Activated gamma-delta T cell treated with anti-CD3 and anti-CD28 coated beads, Interleukin-2, amount 50 U/mL, for 16 hours (primary cell): ENCODE results near the gene AGTPBP1.

Experiments used
- DNase-seq: peaks from one replicate; pipeline ENCODE4 v3.0.0-alpha.2; 2020; ENCODE audit warnings: low read depth

AGTPBP1 gene

DNA sequence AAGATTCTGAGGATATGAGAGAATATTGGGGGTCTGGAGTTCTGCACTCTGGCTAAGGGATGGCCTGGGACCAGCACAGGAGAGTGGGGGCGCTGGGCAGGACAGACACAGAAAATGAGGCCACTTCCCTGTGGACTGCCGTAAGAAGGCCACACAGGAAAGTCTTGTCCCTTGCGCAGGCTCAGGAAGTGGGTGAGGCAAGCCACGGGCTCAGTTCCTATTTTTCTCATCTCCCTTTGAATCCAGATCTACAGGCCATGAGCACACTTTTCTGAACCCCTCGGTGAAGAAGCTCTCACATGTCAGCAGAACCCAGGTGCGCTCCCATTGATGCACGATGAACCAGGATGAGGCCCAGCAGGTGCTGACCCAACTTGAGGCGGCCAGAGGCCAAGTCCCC lies 207.4 kb downstream of the AGTPBP1 start:
- no peak for DNase-seq

DNA sequence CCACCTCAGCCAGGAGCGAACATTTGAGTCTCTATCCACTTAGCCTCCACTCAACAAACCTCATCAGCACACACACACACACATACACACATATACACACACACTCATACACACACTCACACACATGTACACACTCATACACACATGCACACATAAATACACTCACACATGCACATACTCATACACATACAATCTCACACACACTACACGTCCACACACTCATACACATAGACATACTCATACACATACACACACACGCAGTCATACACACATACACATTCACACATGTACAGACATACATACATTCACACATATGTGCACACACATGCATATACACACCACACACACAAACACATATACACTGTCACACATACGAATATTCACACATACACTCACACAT lies 208.2 kb downstream of the AGTPBP1 start:
- no peak for DNase-seq

DNA sequence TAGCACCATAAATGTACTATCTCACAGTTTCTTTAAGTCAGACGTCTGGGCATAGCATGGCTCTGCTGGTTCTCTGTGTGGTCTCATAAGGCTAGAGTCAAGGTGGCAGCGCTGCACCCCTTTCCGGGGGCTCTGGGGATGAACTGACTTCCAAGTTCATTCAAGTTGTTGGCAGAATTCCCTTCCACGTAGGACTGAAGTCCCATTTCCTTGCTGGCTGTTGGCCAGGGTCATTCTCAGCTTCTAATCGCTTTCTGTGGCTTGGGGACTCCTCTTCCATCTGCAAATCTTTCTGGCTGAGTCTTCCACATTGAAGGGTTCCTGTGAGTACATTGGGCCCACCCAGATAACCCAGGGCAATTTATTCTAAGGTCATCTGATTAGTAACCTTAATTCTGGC lies 211.0 kb downstream of the AGTPBP1 start:
- DNase-seq, result no peak

DNA sequence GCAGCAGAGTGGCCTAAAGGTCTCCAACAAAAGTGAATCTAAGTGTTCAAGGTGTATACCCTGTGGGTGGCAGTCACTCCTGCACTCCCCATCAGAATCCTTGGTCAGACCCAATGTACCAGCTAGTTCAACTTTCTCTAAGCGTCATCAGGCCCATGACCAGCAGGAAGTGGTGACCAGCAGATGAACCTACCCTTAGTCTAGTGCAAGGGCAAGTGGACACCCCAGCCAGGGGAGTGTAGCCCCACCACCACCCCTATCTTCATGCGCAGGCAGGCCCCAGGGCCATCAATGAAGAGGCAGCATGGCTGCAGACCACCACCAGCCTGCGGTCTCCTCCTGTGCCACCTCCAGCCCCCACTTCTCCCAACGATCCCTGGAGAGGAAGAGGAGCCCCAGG lies 213.1 kb downstream of the AGTPBP1 start:
- no peak for DNase-seq

DNA sequence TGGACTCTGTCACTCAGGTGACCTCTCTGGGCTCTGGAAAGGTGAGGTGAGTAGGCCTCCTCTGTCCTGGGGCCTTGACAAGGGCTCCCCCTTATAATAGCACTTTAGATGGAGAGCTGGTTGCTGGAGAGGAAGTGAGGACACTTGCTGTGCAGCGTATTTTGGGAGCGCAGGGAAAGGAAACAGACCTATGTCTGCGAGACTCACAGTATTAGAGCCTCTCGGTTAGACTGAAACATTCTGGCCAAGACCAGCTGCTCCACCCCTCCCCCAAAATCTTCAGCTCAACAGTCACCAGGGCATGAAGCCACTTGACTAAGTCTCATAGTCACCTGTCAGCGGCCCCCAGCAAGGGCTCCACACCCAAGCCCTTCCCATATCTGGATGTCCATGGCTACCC lies 213.6 kb downstream of the AGTPBP1 start:
- DNase-seq, result no peak

DNA sequence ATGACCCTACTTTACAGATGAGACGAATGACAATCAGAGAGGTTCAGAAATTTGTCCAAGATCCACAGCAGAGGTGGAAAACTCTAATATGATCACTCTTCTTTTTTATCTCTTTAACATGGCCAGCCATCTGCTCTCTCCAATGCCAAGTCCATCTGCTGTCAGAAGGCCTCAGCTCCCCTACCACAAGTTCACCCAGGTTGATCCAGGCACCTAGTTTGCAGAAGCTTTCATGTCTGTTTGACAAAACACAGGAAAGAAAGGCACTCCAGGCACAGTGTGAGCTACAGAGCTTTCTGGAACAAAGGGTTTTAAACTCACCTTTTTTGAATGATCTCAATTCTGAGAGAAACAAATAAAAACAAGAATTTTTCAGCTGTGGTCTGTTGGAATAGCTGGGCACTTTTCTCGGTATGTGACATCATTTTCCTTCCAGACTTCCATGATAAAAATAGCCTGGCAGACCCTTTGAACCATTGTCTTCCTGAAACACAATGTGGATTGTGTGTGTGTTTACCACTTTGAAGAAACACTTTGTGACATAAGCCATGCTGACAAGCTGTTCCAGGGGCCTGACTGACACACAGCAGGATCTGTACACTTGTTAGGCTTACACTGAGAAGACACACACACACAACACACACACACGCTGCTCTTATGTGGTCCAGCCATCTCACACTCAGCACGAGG lies 214.3 kb downstream of the AGTPBP1 start:
- no peak for DNase-seq

GRCh38 chr9:85524531-85524930 lies 217.2 kb downstream of the AGTPBP1 start:
- no peak for DNase-seq

- no peak for DNase-seq
Observed at GRCh38 chr9:85523202-85523601, 218.6 kb downstream of the AGTPBP1 start.

- no peak for DNase-seq
Observed at GRCh38 chr9:85522459-85523092, 219.2 kb downstream of the AGTPBP1 start.

DNA sequence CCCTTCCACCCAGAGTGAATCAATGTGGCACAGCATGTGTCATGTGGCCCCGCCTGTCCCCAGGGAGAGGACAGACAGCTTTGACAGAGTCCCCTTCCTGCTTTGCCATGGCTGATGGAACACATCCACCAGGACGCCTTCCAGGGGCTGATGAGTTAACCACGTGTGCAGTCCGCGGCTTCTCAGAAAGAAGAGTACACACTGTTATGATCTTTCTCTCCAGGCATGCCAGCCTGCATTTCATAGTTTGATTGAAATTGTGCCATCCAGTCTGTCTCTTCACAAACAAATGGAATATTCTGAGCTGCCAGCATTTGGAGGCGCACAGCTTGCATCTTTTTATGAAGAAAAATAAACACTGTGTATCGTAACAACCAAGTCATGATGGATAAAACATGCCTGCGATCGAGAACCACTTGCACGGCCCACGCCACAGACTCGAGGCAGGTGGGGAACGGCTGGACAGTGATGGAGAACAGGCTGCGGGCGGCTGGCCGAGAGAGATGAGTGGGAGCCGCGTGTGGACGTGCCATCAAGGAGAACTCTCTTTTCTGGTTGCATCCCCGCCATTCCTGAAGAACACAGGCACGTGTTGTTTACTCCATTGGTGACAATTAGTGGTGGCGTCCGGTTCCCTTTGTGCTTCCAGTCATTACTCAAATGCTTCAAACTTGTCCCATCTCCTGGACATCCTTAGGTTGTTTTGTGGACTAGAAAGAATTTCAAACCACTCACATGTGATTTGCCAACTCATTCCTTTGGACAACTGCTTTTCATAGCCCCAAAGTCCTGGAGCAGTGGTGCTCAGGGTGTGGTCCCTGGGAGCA lies 220.2 kb downstream of the AGTPBP1 start:
- no peak for DNase-seq

DNA sequence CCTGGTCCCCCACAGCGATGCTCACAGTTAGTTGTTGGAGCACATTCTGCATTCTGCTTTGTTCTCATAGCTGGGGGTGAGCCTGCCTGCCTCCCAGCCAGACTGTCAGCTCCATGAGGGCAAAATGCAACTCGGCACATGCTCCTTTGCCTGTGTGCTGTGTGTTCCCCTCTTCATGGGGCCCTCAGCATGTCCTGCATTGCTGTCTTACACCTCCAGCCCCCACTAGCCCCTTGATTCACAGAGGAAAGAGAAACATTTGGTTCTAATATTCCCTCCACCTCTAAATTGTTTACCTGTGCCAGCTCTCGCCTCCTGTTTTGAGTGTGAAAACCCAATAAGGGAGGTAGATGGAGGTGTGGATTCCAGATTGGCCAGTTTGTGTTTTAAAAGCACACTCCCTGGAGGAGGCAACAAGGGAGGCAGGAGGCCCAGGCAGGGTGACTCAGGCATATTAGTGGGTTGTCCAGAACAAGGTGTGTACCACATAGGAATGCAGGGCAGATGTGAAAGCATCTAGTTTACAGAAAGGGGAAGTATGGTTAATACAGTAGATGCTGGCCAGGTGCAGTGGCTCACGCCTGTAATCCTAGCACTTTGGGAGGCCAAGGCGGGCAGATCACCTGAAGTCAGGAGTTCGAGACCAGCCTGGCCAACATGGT lies 224.6 kb downstream of the AGTPBP1 start:
- no peak for DNase-seq

DNA sequence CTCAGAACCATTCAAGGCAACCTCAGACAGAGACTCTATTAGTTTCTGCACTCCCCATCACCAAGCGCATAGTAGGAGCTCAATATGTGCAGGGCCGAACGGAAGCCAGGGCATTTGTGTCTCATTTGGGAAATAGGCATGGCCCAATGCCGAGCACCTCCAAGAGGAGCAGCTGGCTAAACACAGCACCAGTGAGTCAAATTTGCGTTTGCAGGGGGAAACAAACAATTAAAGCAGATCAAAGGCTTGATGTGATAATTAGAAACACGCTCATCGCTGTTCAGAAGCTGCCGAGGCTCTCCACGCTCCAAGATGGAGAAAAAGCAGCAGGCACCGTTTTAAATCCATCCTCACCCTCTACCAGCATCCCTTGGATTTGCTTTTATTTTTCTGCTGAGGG lies 225.3 kb downstream of the AGTPBP1 start:
- DNase-seq, result no peak

- no peak for DNase-seq
Observed at GRCh38 chr9:85515021-85515420, 226.7 kb downstream of the AGTPBP1 start.

- no peak for DNase-seq
Observed at GRCh38 chr9:85514256-85514655, 227.5 kb downstream of the AGTPBP1 start.

DNA sequence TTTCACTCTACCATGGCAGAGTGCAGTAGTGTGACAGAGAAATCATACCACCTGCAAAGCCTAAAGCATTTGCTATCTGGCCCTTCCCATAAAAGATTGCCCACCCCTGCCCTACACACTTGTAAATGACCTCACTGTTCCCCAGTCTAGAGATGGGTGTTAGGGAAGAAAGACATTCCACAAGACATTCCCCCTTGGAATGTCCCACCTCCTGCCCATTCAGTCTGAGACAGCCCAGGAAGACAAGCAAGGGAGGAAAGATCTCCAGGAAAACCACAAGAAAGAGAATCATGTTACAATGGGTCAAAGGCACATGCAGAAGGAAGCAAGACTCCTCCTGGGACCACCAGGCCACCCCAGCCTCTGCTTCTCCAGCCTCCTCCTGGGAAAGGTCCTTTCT lies 230.0 kb downstream of the AGTPBP1 start:
- DNase-seq, result no peak

DNA sequence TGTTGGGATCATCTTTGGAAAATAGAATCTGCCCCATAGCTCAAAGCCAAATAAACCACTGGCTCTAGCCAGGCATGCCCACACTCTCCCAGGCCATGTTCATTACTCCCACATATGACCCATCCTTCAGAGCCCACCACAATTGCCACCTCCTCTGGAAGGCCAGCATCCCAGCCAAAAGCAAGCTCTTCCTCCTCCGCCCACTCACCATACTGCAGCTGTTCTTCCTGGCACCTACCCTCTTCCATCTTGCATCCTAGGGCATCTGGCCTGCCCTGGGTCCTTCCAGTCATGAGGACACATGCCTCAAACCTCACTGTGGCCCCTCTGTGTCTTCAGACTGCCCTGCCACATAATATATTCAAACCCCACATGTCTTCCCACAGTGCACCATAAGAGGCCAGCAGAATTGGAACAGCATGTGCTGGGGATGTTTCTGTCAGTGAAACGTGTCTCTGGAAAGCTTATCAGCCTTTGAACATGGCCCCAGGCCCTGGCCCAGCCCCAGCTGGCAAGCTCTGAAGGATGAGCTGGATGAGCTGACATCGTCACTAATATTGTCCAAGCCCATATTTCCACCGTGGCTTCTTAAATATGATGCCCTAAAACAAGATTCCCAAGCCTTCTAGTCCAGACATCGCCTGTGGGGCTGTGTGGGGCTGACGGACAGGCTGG lies 230.8 kb downstream of the AGTPBP1 start:
- no peak for DNase-seq

- no peak for DNase-seq
Observed at GRCh38 chr9:85508616-85509015, 233.1 kb downstream of the AGTPBP1 start.

DNA sequence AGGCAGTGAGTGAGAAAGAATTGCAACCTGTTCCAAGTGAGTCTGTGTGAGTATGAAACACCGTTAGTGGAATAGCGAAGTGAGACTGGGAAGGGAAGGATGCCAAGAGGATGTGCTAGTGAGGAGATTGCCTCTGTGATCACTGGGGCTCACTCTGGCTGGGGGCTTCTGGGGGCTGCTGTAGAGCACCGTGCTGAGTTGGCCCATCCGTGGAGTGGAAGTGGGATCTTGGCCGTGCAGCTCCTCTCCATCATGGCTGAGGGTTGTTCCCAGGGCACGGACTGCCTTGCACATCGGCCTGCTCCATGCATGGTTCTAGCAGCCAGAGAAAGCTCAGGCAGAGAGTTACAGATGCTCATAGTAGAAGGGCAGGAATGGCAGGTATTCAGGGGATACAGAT lies 236.1 kb downstream of the AGTPBP1 start:
- no peak for DNase-seq

DNA sequence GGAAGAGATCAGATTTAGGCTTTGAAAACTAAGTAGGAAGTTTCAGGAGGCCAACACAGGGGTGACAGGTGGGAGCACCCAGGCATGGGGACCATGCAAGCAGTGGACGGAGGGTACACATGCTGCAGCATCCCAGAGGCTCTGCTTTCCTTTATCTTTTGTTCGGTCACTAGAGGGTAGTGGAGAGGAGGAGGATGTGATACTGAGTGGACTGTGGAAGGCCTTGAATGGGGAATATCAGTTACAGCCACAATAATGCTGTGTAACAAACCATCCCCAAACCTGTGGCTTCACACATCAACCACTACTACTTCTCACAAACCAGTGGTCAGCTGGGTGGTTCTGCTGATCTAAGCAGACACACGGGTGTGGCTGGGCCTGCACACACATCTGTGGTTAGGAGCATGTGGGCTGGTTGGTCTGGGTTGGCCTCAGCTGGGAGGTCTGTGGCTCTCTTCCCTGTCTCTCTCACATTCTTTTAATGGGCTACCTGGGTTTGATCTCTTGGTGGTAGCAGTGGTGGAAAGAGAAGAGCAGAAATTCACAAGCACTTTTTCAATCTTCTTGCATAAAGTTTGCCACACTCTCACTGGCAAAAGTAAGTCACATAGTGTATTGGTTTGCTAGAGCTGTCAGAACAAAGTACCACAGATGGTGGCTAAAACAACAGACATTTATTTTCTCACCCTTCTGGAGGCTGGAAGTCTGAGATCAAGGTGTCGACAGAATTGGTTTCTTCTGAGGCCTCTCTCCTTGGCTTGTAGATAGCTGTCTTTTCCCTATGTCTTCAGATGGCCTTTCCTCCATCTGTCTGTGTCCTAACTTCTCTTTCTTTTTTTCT lies 238.7 kb downstream of the AGTPBP1 start:
- no peak for DNase-seq

GRCh38 chr9:85501882-85502281 lies 239.9 kb downstream of the AGTPBP1 start:
- DNase-seq, result no peak

- no peak for DNase-seq
Observed at GRCh38 chr9:85501456-85501855, 240.3 kb downstream of the AGTPBP1 start.
